Activated CD8-positive, alpha-beta memory T cell treated with anti-CD3 and anti-CD28 coated beads, Interleukin-2, amount 50 U/mL, for 48 hours (primary cell): ENCODE measurements around the gene CISH.

ENCODE experiments used
- DNase-seq: peaks from one replicate; pipeline ENCODE4 v3.0.0-alpha.2; 2020

Gene CISH

DNA sequence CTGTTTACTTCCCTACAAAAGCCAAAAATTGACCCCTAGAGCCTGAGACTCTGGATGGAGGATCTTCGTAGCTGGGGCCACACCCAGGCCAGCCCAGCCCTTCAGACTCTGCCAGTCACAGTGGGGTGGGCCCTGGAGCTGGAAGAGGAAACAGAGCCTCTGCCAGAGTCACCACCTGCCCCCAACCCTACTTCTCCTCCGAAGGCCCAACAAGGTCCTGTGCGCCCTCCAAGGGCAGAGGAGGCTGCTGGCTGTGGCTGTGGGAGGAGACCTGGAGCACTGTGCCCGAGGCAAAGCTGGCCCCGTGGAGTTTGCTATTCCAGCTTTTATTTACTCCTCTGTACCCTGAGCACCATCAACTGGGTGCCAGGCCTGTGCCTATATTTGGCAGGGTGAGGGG is 19.0 kb downstream of the CISH start:
- DNase-seq, result peak; percentile 79

DNA sequence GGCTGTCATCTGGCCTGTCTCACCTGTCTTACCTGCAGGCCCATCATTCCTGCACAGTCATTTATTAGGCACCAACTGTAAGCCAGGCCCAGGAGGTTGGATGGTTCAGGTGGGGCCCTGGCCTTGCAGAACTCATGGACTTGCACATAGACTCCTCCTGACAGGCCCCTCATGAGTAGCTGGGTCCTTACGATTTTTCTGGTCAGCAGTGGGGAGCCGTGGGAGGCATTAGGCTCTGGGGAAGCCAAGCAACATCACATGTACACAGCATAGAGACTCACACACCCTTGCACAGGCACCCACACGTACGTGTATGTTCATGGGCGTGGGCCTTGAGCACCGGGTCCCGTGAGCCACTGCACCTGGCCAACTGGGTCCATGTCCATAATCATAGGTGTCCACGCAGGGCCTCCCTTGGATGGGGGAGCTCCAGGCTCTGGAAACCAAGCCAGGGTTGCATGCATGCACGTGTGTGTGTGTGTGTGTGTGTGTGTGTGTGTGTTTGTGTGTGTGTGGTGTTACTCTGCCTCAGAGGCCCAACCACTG is 20.3 kb downstream of the CISH start:
- peak; percentile 82 for DNase-seq

DNA sequence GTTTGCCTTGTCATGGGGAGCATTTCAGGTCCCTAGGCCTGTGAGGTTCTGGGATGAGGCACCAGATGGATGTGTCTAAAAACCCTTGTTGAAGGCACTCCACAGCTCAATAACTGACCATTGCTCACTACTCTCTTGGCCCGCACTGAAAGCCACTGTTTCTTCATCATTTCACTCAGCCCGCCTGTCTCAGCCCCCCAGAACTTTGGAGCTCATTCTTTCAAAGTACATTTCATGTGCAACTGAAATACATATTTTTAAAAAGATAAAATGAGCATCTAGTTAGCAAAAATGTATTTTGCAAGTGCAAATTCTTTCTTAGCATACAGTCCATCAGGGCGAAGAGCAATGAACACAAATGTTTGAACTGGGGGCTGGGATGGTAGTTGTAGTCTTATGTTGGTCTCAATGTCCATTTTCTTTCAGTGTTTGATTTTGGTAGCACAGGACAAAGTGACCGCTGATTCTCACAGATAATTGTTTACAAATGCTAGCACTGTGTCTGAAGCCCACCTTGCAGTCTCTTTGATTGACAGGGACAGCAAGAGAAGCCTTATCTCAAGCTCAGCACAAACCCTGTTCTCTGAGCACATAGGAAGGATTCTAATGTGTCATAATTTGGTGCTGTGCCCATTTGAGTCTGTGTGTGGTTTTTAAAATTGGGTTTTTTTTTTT is 22.7 kb downstream of the CISH start:
- no peak for DNase-seq

DNA sequence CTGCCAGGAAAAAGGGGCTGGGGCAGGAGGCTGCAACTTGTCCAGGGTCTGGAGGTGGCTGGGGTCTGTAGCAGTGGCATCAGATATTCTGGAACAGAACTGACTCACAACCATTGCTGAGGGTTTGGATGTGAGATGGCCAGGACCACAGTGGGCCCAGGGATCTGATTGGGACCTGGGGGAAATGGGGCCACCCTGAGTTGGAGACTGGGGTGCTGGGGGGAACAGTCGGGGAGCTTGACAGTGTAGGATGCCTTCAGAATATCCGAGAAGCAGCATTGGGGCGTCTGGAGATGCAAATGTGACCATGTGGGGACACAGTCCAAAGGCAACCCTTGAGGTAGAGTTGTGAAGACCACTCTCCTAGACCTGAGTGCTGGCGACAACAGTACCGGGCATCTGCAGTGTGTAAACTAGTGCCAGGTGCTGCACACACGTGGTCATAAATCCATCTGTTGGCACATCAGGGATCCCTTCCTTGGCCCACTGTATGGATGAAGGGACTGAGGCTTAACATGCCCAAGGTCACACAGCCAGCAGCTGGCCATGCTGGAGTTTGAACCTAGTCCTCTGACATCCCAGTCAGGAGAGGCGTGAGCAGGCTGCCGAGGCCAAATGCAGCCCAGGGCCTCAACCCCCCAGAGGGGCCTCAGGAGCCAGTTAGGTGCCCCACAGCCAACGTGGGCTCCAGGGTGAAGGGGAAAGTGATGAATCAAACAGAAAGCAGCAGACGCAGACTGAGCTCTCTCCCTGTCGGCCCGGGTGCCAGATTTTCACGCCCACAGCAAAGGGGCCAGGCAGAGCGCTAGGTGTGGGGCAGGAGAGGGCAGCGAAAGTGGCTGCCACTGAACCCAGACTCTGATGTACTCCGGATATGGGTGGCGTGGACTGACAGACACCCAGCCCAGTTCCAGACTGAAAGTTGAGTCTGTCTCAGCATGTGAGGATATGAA is 23.5 kb downstream of the CISH start:
- peak; percentile 92 for DNase-seq

DNA sequence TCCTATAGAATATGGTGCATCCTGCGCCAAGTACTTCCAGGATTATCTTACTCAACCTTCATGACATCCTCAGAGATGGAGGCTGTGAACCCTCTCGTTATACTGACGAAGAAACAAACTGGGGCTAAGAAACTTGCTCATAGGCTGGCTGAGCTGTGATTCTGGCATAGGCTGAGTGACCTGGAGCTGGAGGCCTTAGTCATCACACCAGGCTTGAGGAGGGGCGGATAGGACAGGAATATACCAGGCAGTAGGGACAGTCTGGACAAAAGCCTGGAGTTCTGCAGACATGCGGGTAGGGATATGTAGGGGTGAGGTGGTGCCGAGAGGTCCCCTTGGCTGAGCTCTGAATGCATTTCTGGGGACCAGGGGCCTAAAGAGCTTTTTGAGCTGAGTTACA is 24.2 kb downstream of the CISH start:
- peak; percentile 61 for DNase-seq

DNA sequence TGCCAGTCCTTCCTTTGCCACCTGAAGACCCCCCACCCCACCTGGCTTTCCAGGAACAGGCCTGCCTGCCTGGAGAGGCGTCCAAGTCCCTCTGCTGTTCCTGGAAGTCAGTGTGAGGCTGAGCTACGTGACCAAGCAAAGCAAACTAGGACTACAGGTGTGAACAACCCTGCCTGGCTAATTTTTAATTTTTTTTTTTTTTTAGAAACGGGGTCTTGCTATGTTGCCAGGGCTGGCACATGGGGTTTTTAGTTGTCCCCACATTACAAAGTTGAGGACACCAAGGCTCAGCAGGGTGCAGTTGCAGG is 24.9 kb downstream of the CISH start:
- DNase-seq, result no peak

DNA sequence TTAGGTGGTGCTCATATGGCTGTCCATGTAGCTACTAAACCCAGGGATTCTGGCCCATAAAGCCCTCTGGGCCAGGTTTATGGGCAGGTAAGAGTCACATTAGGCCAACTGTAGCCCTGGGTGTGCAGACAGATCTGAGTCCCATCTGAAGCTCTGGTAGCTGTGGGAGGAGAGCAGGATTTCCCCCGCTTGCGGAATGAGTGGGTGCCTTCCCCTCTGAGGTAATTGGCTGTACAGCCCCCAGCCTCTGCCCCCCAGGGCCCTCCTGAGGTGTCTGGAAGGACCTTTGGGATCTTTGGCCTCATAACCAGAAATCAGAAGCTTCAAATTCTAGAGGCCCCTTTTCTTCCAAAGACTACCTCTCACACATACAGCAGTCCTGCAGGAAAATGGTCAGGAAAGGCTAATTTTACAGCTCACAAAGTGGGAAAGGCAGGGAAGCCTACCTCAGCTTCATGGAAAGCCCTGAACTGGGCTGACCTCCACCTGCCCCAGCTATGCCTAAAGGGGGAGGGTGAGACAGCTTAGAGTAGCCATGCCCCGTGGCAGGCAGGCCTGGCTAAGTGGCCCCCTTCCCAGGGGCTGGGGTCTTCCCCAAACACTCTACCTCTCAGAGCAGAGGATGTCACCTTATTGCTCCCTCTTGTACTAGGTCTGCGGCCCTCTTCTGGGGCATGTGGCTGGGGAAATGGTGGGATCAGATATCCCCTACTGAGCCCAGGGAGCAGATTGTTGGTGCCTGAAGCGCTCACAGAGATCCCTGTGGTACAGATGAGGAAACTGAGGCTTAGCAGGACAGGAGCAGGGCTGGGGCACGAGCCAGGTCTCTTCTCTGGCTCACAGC is 25.4 kb downstream of the CISH start:
- DNase-seq, result peak; percentile 81

DNA sequence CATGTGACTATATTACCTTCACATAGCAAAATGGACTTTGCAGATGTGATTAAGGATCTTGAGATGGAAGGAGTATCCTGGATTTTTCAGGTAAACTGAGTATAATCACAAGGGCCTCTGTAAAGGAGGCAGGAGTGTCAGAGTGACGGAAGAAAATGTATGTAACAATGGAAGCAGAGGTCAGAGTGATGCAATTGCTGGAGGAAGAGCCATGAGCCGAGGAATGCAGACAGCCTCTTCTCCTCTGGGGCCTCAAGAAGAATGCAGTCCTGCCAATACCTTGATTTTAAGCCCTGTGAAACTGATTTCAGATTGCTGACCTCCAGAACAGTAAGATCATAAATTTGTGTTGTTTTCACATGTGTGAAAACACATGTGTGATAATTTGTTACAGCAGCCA is 27.2 kb downstream of the CISH start:
- DNase-seq, result no peak

DNA sequence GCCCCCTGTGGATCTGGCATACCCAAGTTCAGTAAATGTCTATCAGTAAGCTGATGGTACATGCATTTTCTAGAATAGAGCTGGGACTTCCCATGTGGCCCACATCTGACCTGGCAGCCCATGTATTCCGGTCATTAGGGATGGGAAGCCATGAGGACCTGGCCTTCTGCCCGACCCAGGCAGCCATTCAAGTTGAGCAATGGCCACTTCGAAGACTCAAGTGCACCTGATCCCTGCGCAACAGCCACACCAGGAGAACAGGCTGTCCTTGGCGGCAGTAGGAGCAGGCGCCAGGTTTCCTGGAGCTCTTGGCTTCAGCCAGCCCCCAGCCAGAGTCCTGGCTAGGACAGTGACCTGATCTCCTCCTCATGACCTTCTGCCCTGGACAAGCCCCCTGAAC is 27.7 kb downstream of the CISH start:
- DNase-seq, result no peak

DNA sequence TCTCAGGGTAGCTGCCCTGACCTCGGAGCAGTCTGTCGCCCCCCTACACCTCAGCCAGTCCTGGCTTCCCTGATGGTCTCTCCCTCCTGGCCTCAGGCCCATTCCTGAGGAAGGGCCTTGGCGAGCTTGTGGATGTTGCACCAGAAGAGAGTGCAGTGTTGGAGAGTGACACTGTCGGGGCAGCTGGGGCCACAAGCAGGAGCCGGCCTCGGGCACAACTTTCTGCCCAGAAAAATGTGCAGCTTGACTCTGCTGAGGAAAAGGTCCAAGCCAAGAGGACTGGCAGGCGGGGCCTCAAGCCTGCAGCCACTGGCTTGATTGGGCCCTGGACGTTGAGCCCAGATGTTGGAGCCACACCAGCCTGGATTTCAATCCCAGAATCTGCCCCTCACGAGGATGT is 29.5 kb downstream of the CISH start:
- no peak for DNase-seq

DNA sequence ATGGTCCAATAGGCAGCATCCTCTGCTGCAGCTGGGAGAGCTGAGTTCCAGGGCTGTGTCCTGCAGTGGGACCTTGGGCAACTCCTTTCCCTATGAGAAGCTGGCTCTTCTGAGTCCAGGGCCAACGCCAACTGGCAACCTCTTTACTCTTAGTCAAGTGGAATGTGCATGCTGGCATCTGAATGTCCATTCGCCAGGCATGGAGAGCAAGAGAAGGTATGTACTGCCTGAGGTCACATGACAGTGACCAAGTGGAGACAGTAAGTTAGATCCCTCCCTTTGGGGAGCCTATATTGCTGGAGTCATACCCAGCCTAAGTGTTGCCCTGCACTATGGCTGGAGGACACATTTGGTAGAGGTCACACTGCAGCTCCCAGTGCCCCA is 30.1 kb downstream of the CISH start:
- no peak for DNase-seq

DNA sequence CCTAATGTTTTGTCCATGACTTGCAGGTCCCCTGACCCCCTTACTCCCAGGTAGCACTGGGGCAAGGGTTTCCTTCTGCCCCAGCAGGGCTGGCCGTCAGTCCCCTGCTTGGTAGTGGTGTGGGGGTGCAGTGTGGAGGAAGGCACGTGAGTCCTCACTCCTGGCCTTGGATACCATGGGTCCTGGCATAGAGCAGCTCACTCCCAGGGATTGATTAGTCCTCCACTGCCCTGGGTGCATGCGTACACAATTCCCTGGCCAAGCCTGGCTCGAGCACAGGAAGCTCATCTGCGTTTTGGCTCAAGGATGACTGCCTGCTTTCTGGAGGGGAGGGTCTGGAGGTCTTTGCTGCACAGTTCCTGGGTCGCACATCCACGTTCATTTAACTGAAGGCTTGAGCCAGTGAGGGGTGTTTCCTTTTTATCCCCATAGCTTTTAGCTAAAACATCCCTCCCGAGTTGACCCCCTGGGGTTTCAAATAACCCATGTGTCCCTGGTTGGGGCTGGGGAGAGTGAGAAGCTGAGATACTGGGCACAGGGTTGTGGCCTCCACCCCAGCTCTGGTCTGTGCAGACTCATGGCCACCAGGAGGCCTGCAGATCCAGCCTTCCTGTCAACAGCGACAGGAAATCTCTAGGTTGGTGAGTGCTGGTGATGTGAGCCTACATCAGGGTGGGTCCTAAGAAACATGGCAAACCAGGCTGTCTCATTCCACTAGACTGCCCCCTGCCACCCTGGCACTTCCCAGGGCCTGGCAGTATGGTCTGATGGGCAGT is 30.7 kb downstream of the CISH start:
- DNase-seq, result no peak

DNA sequence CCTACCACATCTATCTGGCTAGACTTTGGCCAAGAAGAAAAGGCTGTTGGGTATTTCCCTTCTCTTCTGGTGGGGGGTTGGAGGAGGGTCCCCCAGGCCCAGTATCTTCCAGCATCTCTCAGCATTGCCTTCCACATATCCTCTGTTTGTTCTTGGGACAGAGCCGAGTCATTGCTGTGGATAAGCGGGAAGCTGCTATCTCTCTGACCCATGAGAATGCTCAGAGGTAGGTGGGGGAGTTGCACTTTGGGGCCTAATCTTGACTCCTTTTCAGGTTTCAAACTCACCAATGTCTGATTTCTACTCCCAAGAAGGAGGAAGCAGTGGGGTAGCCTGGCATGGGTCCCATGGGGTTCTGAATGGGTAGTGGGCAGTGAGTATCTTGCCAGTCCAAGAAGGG is 34.2 kb downstream of the CISH start:
- DNase-seq, result no peak

DNA sequence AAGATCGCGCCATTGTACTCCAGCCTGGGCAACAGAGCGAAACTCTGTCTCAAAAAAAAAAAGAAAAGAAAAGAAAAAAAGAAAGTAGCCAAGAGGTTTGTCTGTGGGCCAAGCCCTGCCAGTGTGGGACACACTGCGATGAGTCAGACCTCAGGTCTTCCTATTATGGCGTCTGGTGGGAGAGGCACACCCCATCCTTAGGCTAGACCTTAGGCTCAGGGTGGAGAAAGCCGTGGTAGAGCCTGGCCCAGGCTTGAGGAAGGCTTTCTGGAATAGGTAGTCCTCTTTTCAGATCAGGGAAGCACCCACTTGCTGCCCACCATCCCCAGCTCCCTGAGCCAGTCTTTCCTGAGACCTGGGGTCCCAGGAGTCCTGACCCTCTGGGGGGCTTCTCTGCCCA is 36.2 kb downstream of the CISH start:
- DNase-seq, result peak; percentile 60

DNA sequence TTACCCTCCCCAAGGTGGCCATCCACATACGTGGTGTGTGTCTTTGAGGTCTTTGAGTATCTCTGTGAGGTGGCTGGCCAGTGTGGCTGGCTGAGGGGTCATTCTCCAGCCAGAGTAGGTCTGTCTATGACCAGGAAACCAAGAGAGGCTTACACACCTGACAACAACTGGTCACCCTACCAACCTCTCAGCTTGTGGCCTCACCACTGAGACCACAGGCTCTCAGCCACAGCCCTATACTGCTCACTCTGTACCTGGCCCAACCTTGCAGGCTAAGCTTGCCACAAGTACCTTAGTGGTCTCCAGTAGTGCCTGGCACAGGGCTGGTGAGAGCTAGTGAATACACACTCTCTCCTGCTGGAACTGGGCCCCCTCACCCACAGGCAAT is 37.1 kb downstream of the CISH start:
- peak; percentile 86 for DNase-seq

DNA sequence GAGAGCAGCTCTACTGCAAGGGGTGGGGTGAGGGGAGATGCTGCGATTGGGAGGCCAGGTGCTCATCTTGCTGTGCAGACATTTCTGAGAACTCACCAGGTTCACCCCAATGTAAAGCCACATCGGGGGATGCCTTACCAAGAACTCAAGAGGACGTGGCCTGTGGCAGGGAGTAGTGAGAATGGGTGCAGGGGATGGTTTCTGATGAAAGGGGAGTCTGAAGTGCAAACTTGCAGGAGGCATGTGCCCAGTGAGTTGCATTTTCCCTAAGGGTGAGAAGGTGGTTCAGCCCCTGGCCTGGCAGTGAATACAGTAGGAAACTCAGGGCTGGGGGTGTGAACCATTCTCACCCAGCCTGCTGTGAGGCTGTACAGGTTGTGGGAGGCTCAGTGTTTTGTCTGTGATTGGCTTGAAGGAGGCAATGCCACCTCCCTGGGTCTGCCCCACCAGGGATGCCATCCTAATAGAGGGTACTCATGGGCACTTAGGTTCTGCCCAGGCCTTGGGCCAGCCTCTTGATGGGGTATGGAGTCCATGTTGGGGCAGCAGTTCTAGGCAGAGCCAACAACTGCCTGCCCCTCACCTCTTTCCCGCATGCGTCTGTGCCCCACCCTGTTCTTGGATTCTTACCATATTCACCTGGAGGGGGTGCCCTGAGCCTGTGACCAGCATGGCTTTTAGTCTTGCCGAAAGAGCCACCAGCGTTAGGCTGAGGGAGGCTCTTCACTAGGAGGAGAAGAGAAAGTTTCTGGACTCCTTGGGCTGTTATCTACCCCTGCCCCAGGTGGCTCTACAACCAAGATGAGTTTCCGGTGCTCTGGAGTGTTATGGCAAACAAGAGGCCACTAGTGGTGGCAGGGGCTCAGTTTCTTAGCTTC is 37.8 kb downstream of the CISH start:
- DNase-seq, result peak; percentile 88

DNA sequence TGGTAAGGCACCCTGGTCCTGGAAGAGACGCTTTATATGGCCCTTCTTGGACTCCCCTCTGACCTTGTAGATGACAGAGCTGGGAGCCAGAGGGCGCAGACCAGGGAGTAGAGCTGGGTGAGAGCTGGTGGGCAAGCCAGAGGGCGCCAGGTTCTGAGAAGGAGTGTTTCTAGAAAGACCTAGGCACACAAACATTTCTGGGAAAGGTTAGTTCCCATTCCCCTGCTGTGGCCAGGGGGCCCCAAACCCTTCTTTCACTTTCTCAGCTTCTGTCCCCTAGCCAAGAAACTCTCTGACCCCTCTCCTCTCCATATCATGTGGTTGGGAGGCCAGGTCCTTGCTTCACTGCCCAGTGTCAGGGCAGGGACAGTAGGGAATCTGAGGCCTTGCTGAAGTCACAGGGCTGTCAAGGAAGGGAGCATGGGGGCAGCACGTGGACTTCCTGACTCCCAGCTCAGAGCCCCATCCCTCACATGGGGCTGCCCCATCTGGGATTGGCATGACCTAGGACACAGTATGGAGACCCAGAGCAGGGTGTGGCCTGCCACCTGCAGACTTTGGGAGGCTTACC is 38.7 kb downstream of the CISH start:
- DNase-seq, result peak; percentile 84

DNA sequence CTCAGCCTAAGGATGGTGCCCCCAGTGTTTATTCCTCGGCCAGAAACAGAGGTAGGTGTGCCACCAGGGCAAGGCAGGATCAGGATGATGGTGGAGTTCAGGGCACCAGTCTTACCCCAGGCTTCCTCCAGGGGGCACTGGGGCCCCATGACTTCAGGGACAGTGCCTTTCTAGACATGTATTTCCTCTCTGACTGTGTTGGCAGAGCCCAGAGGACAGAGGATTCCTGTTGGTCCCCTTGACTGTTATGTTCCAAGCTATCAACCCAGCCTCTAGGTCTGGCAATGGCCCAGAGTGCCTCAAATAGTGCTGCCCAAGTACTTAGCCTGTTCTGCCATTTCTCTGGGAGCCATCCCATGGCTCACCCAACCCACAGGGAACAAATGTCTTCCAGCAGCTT is 39.4 kb downstream of the CISH start:
- DNase-seq, result peak; percentile 88

DNA sequence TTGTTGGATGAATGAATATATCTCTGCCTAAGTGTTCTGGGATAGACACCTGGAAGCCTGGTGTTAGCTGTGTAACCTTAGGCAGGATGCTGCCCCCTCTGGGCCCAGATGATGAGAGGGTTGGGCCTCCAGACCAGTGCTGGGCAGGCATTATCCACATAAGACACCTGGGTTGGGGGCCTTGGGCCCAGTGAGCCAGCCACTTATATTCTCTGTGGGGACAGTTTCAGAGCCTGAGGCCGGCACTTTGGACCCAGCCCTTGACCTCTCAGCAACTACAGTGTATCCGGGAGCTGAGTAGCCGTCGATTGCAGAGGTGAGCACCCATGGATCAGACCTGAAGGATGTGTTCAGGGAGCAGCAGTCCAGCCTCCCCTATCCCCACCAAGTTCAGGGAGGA is 40.1 kb downstream of the CISH start:
- DNase-seq, result peak; percentile 72

DNA sequence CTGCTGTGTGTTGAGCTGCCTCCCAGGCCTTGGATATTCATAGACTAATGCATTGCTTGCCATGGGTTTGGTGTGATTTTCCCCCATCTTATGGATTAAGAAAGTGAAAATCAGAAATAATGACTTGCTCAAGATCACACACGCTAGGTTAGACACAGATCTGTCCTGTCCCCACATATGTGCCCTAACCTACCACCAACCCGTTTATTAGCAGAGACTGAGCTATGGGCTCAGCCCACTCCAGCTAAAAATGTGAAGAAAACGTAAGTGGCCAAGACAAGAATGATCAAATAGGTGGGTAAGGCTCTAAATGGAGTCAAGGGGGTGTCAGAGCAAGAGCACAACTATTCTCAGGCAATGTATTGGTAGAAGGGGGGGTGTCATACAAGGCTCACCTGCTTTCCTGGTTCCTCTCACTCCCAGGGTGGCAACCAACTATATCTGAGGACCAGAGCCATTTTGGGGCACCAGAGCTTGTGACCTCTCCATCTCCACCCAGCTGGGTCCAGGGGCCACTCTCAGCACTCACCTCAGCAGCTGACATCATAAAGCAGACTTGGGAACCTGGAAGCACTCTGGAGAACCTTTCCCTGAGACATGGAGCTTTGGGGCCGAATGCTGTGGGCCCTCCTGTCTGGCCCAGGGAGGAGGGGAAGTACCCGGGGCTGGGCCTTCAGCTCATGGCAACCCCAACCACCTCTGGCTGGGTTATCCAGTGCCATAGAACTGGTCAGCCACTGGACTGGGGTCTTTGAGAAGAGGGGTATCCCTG is 40.9 kb downstream of the CISH start:
- DNase-seq, result peak; percentile 72
